HepG2 (cell line): Measurements from ENCODE around the gene BCO1. TPM values are rescaled to one million over a fixed set of nuclear protein-coding genes. Genes with fewer than 3 reads are reported as not detected.
A peak's percentile ranks its signal among the peaks of the same experiment; 100 is the strongest.

Experiments used
- ATAC-seq: fragments of 200-7000 bp; cut with Tn5 transposase; 3 replicates; pipeline ENCODE4 v1.9.1; 2020; ENCODE audit warnings: mild to moderate bottlenecking, moderate library complexity
- BruUV-seq: library from RNA; stranded (reverse); fragments of 400-500 nt; replicated peaks from 2 replicates; lab custom pipeline; 2021; lab: Mats Ljungman, UMichigan
- CTCF ChIA-PET: fragments of 300-600 bp; formaldehyde crosslinking; extraction: SDS; loops from one replicate; lab custom pipeline; 2021; ENCODE audit warnings: low total read pairs, inconsistent platforms, low intra/inter-chr PET ratio; lab: Yijun Ruan, JAX
- POLR2A ChIA-PET: fragments of 350-600 bp; sonication (Branson Sonifier 250); formaldehyde crosslinking; loops from one replicate; lab custom pipeline; 2020; ENCODE audit warnings: antibody characterized with exemption, inconsistent platforms; lab: Yijun Ruan, JAX
- DNase-seq: peaks from one replicate; pipeline ENCODE4 v3.0.0-alpha.2; 2015; ENCODE audit warnings: low spot score
- FAIRE-seq: peaks from 3 replicates; lab custom pipeline; 2011; peaks lifted over from hg19 to GRCh38; lab: Jason Lieb, UNC
- H2AFZ ChIP-seq: one replicate; pipeline ENCODE4 v1.6.1; 2011; ENCODE audit warnings: low read length, inconsistent platforms
- H3K27ac ChIP-seq: fragments of 300-600 bp; 3 replicates; pipeline ENCODE4 v1.8.0; 2011; ENCODE audit warnings: mixed run types, mild to moderate bottlenecking, mixed read lengths, low read length, inconsistent platforms; ENCODE audit not compliant: insufficient read depth; ENCODE audit errors: extremely low read length
- H3K27me3 ChIP-seq, 2 experiments: fragments of 200-600 bp in 1 of 2; 2 replicates in 1 of 2; 3 replicates in 1 of 2; pipeline versions ENCODE4 v1.6.0 to v1.8.0; 2011; ENCODE audit warnings: low read length in 2 of 2, mild to moderate bottlenecking in 2 of 2, moderate library complexity in 2 of 2, inconsistent platforms in 1 of 2; ENCODE audit not compliant: insufficient read depth in 2 of 2, control insufficient read depth in 1 of 2
- H3K36me3 ChIP-seq, 2 experiments: fragments of 200-600 bp in 1 of 2; replicated peaks in 1 of 2; 2 replicates in 1 of 2; 3 replicates in 1 of 2; pipeline versions ENCODE4 v1.5.1 to v1.8.0; 2011; ENCODE audit warnings: low read length in 2 of 2, inconsistent platforms in 1 of 2; ENCODE audit not compliant: insufficient read depth in 2 of 2, control insufficient read depth in 1 of 2
- H3K4me1 ChIP-seq: 2 replicates; pipeline ENCODE4 v1.5.1; 2012; ENCODE audit warnings: low read length, inconsistent platforms; ENCODE audit not compliant: insufficient read depth
- H3K4me2 ChIP-seq: 2 replicates; pipeline ENCODE4 v1.6.0; 2011; ENCODE audit warnings: low read depth, low read length, inconsistent platforms
- H3K4me3 ChIP-seq, 3 experiments: fragments of 200-600 bp in 1 of 3; sonication (generic), shearing (Covaris generic) in 1 of 3; replicated peaks in 1 of 3; 2 replicates each; pipeline ENCODE4 v1.5.1; 2011 to 2016; ENCODE audit warnings: low read length in 3 of 3, inconsistent platforms in 2 of 3, low read depth in 2 of 3, mild to moderate bottlenecking in 2 of 3, control low read depth in 1 of 3, mixed read lengths in 1 of 3; ENCODE audit not compliant: insufficient read depth in 1 of 3
- H3K79me2 ChIP-seq: one replicate; pipeline ENCODE4 v1.6.1; 2011; ENCODE audit warnings: low read length, inconsistent platforms; ENCODE audit not compliant: insufficient read depth
- H3K9ac ChIP-seq: 2 replicates; pipeline ENCODE4 v1.6.0; 2011; ENCODE audit warnings: mild to moderate bottlenecking, low read depth, low read length, inconsistent platforms; ENCODE audit not compliant: insufficient read depth
- H3K9me3 ChIP-seq: 2 replicates; pipeline ENCODE4 v1.5.1; 2012; ENCODE audit warnings: mild to moderate bottlenecking, low read length
- H4K20me1 ChIP-seq: 2 replicates; pipeline ENCODE4 v1.6.0; 2011; ENCODE audit warnings: inconsistent platforms, mild to moderate bottlenecking, low read length, moderate library complexity; ENCODE audit not compliant: insufficient read depth
- ETV5 ChIP-seq: IDR thresholded peaks from 2 replicates; pipeline ENCODE4 v1.6.1; 2018; ENCODE audit warnings: missing biosample characterization, missing genetic modification reagents, inconsistent platforms, borderline replicate concordance
- FOXO1 ChIP-seq: sonication (generic); formaldehyde crosslinking; IDR thresholded peaks from 2 replicates; pipeline ENCODE4 v1.4.0; 2020; ENCODE audit warnings: missing genetic modification reagents
- GABPA ChIP-seq, 2 experiments: IDR thresholded peaks; 2 replicates each; pipeline ENCODE4 v1.6.1; 2011 to 2016; ENCODE audit warnings: low read depth in 2 of 2, low read length in 1 of 2, missing biosample characterization in 1 of 2, missing genetic modification characterization in 1 of 2
- GABPB1 ChIP-seq: IDR thresholded peaks from 2 replicates; pipeline ENCODE4 v1.6.1; 2016; ENCODE audit warnings: mild to moderate bottlenecking, missing genetic modification reagents, moderate library complexity, missing compliant biosample characterization
- MATR3 ChIP-seq: sonication (generic); formaldehyde crosslinking; IDR thresholded peaks from 2 replicates; pipeline ENCODE4 v1.4.0; 2020; ENCODE audit warnings: missing genetic modification reagents
- RAD21 ChIP-seq: fragments of 450-650 bp; formaldehyde crosslinking; IDR thresholded peaks from 2 replicates; pipeline ENCODE4 v1.5.0; 2020; ENCODE audit warnings: mild to moderate bottlenecking
- SAP130 ChIP-seq: IDR thresholded peaks from 2 replicates; pipeline ENCODE4 v1.6.1; 2016; ENCODE audit warnings: low read depth
- THAP11 ChIP-seq: IDR thresholded peaks from 2 replicates; pipeline ENCODE4 v1.6.1; 2016; ENCODE audit warnings: missing biosample characterization, missing genetic modification reagents
- U2AF1 ChIP-seq: fragments of 200-400 bp; formaldehyde crosslinking; optimal IDR thresholded peaks from 2 replicates; pipeline ENCODE3; 2017; ENCODE audit warnings: mild to moderate bottlenecking, low read depth, low read length
- ZBTB38 ChIP-seq: sonication (generic); formaldehyde crosslinking; IDR thresholded peaks from 2 replicates; pipeline ENCODE4 v1.5.1; 2020; ENCODE audit warnings: mild to moderate bottlenecking, missing genetic modification reagents
- ZFP36 ChIP-seq: fragments of 150-350 bp; IDR thresholded peaks from 2 replicates; pipeline ENCODE4 v1.6.1; 2018; ENCODE audit warnings: borderline replicate concordance, low read length, low read depth; ENCODE audit not compliant: partially characterized antibody
- ZNF317 ChIP-seq: sonication (generic); formaldehyde crosslinking; IDR thresholded peaks from 2 replicates; pipeline ENCODE4 v1.5.0; 2020; ENCODE audit warnings: mild to moderate bottlenecking, missing genetic modification reagents
- ZNF644 ChIP-seq: IDR thresholded peaks from 2 replicates; pipeline ENCODE4 v1.6.1; 2016; ENCODE audit warnings: low read depth
- ZSCAN25 ChIP-seq: sonication (generic); formaldehyde crosslinking; IDR thresholded peaks from 2 replicates; pipeline ENCODE4 v1.8.0; 2022; ENCODE audit warnings: mild to moderate bottlenecking, missing genetic modification reagents
- WGBS: methylation state at CpG from one replicate; pipeline ENCODE4 v1.1.6; 2017; ENCODE audit warnings: low lambda C conversion rate; 5-methylcytosine and 5-hydroxymethylcytosine counted together
- in situ Hi-C: cut with HindIII; loops from 2 replicates; pipeline ENCODE4 v1.10.0; 2017; ENCODE audit warnings: low pct_unique_long_range_greater_than_20kb; ENCODE audit not compliant: extremely low pct_ligation_motif_present
- intact Hi-C: fragments of 100-400 bp; cut with micrococcal nuclease; formaldehyde crosslinking; loops from one replicate; pipeline ENCODE4 v1.10.0; 2022; ENCODE audit not compliant: unreplicated experiment
- polyA plus RNA-seq, 8 experiments: library from polyadenylated mRNA; depleted of rRNA in 3 of 8; stranded (reverse) in 7 of 8; unstranded in 1 of 8; fragments of >200 nt; fragmentation: Illumina TruSeq in 4 of 8; extraction: Trizol in 4 of 8; gene quantifications; 2 replicates each; pipeline versions ENCODE4 v1.2.1 to v1.2.3, GENCODE V29; 2011 to 2016; ENCODE audit warnings: low read depth in 4 of 8, missing spikeins in 1 of 8, mixed read lengths in 1 of 8; ENCODE audit not compliant: insufficient read depth in 1 of 8
- total RNA-seq, 5 experiments: library from RNA; depleted of rRNA; stranded (reverse); fragments of >200 nt; fragmentation: Illumina TruSeq; extraction: Trizol; gene quantifications; 2 replicates each; pipeline ENCODE4 v1.2.3, GENCODE V29; 2016; ENCODE audit warnings: low read depth in 1 of 5
- TF ChIP-seq, protein P1 (sequence below): sonication (generic); formaldehyde crosslinking; IDR thresholded peaks from 2 replicates; pipeline ENCODE4 v1.8.0; 2022; ENCODE audit warnings: missing genetic modification reagents, low read depth, mild to moderate bottlenecking, borderline replicate concordance
- TF ChIP-seq, protein P2 (sequence below): IDR thresholded peaks from 2 replicates; pipeline ENCODE4 v1.6.1; 2012; ENCODE audit warnings: low read depth, low read length, improper control_type of control experiment
- TF ChIP-seq, protein P3 (sequence below): fragments of 450-650 bp; IDR thresholded peaks from 2 replicates; pipeline ENCODE4 v1.6.1; 2017; ENCODE audit warnings: mild to moderate bottlenecking
- TF ChIP-seq, protein P4 (sequence below), 2 experiments: sonication (generic) in 1 of 2; formaldehyde crosslinking in 1 of 2; IDR thresholded peaks; 2 replicates each; pipeline versions ENCODE4 v1.4.0 to v1.6.1; 2018 to 2020; ENCODE audit warnings: missing genetic modification reagents in 2 of 2, borderline replicate concordance in 1 of 2, low read depth in 1 of 2, mild to moderate bottlenecking in 1 of 2, missing biosample characterization in 1 of 2

BCO1 gene
- total and polyA plus RNA-seq, 2 of the 13 experiments (the other 11 are each of a cell fraction or from before 2014, with no cell fraction given) = 0.11 TPM; not detected in 1

DNA sequence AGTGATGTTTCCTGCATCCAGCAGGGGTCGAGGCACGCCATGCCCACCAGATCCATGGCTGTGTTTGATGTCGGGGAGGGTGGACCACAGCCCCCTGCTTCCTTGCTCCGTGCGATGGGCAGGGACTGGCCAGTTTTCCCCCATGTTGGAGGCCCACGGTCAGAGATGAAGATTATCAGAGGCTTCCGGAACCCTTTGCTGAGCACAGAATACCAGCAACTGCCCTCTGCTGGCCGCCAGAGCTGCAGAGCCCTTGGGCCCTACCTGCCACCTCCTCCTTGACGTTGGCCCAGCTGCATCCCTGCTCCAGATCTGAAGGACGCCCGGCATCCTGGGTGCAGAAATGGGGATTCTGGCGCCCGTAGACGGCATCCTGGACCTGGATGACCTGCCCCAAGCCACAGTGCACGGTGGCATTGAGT, 23.7 kb upstream of the BCO1 start:
- no peaks in the 10 kb centered on the region for H4K20me1 ChIP-seq
- H3K4me2 ChIP-seq = peak overlapping the region; percentile 59
- 10% methylated on average over 14 of the region's 15 CpGs for WGBS
- in situ Hi-C loops = no loop called here
- FAIRE-seq (peak; percentile 64), DNase-seq (peak; percentile 48), ATAC-seq (peak; percentile 94)
- no peaks in the 10 kb centered on the region for H3K4me1 ChIP-seq
- no peak overlapping the region for H2AFZ ChIP-seq
- H3K36me3 ChIP-seq = no peaks in the 10 kb centered on the region
- CTCF ChIA-PET = interaction anchor here (1.1 to 1.6 kb wide), 2 partner anchors 10 to 73 kb away, joined by 4 to 5 read pairs; no protein-coding TSS in a partner anchor
- H3K27me3 ChIP-seq = peaks cover 9 to 40% of the 10 kb centered on the region in 2 experiments
- no TSS peak for BruUV-seq
- H3K79me2 ChIP-seq = no peaks in the 10 kb centered on the region
- POLR2A ChIA-PET = no interaction called here
- intact Hi-C loops = no loop called here
- H3K9ac ChIP-seq = no peak overlapping the region
- no peak overlapping the region for H3K27ac ChIP-seq
- no peak overlapping the region; a peak in 1 of 6 replicates for H3K4me3 ChIP-seq
- no peaks in the 10 kb centered on the region for H3K9me3 ChIP-seq
- TF ChIP-seq, protein P1, sequence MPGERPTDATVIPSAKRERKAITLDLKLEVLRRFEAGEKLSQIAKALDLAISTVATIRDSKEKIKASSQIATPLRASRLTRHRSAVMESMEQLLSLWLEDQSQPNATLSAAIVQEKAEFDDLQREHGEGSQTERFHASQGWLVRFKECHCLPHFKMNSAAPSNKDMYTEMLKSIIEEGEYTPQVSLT (CRISPR knock-in tag) = no peak
- TF ChIP-seq U2AF1 = peak; percentile 71
- TF ChIP-seq ZFP36 = peak; percentile 63
- TF ChIP-seq, protein P2, sequence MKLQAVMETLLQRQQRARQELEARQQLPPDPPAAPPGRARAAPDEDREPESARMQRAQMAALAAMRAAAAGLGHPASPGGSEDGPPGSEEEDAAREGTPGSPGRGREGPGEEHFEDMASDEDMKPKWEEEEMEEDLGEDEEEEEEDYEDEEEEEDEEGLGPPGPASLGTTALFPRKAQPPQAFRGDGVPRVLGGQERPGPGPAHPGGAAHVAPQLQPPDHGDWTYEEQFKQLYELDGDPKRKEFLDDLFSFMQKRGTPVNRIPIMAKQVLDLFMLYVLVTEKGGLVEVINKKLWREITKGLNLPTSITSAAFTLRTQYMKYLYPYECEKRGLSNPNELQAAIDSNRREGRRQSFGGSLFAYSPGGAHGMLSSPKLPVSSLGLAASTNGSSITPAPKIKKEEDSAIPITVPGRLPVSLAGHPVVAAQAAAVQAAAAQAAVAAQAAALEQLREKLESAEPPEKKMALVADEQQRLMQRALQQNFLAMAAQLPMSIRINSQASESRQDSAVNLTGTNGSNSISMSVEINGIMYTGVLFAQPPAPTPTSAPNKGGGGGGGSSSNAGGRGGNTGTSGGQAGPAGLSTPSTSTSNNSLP = 0 out of 2 replicates have a peak, but pooled peaks have one; percentile 18
- peak; percentile 66; the same call in 1 of the 2 replicates for TF ChIP-seq ETV5 (CRISPR knock-in tag)
- TF ChIP-seq GABPA (IDR thresholded peaks at IDR 0.05; ENCODE audit: low read depth, low read length) = no peak
- 0 out of 2 replicates have a peak, but pooled peaks have one; percentile 26 for TF ChIP-seq GABPA (CRISPR knock-in tag; IDR thresholded peaks at IDR 0.05; ENCODE audit: low read depth)
- TF ChIP-seq GABPB1 = peak; percentile 51
- TF ChIP-seq ZNF644 (CRISPR knock-in tag) = peak; percentile 22; the same call in 1 of the 2 replicates
- TF ChIP-seq ZBTB38 = 0 out of 2 replicates have a peak, but pooled peaks have one; percentile 26
- peak; percentile 11; the same call in 1 of the 2 replicates for TF ChIP-seq FOXO1
- TF ChIP-seq ZSCAN25 (CRISPR knock-in tag) = 0 out of 2 replicates have a peak, but pooled peaks have one; percentile 48
- TF ChIP-seq, protein P3, sequence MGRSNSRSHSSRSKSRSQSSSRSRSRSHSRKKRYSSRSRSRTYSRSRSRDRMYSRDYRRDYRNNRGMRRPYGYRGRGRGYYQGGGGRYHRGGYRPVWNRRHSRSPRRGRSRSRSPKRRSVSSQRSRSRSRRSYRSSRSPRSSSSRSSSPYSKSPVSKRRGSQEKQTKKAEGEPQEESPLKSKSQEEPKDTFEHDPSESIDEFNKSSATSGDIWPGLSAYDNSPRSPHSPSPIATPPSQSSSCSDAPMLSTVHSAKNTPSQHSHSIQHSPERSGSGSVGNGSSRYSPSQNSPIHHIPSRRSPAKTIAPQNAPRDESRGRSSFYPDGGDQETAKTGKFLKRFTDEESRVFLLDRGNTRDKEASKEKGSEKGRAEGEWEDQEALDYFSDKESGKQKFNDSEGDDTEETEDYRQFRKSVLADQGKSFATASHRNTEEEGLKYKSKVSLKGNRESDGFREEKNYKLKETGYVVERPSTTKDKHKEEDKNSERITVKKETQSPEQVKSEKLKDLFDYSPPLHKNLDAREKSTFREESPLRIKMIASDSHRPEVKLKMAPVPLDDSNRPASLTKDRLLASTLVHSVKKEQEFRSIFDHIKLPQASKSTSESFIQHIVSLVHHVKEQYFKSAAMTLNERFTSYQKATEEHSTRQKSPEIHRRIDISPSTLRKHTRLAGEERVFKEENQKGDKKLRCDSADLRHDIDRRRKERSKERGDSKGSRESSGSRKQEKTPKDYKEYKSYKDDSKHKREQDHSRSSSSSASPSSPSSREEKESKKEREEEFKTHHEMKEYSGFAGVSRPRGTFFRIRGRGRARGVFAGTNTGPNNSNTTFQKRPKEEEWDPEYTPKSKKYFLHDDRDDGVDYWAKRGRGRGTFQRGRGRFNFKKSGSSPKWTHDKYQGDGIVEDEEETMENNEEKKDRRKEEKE = no peak
- no peak for TF ChIP-seq MATR3 (CRISPR knock-in tag)
- 0 out of 2 replicates have a peak, but pooled peaks have one; percentile 27 for TF ChIP-seq THAP11 (CRISPR knock-in tag)
- TF ChIP-seq RAD21 (CRISPR knock-in tag) = peak; percentile 63
- TF ChIP-seq, protein P4, sequence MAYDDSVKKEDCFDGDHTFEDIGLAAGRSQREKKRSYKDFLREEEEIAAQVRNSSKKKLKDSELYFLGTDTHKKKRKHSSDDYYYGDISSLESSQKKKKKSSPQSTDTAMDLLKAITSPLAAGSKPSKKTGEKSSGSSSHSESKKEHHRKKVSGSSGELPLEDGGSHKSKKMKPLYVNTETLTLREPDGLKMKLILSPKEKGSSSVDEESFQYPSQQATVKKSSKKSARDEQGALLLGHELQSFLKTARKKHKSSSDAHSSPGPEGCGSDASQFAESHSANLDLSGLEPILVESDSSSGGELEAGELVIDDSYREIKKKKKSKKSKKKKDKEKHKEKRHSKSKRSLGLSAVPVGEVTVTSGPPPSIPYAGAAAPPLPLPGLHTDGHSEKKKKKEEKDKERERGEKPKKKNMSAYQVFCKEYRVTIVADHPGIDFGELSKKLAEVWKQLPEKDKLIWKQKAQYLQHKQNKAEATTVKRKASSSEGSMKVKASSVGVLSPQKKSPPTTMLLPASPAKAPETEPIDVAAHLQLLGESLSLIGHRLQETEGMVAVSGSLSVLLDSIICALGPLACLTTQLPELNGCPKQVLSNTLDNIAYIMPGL (CRISPR knock-in tag; IDR thresholded peaks at IDR 0.05; ENCODE audit: borderline replicate concordance in 1 of 2, low read depth in 1 of 2) = peak; percentile 47 to 55; a peak in 1 of 4 replicates
- 0 out of 2 replicates have a peak, but pooled peaks have one; percentile 26 for TF ChIP-seq SAP130 (CRISPR knock-in tag)
- no peak for TF ChIP-seq ZNF317 (CRISPR knock-in tag)
